ENCODE data around the gene CASP8. TPM values are rescaled to one million over a fixed set of nuclear protein-coding genes. Genes with fewer than 3 reads are reported as not detected.
A peak's percentile ranks its signal among the peaks of the same experiment; 100 is the strongest.

Gene CASP8
- total RNA-seq, 1 donor from 2014 or later = 2.1 TPM

DNA sequence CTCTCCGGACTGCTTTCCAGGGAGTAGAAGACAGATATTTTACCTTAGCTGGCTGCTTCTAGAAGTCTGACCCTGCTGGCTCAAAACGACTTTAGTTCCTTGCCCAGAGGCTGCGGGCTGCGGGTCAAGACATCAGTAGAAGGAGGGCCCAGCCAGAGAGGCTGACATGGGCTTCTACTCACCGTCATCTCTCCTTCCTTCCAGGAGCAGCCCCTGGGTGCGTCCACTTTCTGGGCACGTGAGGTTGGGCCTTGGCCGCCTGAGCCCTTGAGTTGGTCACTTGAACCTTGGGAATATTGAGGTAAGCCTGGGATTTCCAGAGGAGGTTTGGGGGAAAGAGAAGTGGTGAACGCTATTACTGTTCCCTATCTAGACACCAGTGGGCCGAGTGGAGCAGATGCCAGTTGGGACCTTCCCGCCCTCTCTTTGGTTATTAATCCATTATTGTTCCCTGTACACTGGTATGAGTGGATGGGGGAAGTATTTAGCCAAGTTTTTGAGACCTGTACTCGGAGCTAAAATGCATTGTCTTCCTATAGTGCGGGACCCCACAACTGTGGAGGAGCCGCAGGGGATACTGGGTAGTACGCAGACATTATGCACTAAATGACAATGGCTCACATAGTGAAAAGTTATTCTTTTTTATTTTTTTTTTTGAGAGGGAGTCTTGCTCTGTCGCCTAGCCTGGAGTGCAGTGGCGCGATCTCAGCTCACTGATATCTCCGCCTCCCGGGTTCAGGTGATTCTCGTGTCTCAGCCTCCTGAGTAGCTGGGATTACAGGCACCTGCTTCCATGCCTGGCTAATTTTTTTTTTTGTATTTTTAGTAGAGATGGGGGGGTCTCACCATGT, 26.3 kb upstream of the CASP8 start:
- Histone ChIP-seq H3F3A (ENCODE audit: low read depth) (no peaks in the 10 kb centered on the region), H2AFZ (replicated peaks) (peak overlapping the region; percentile 52), H3K9ac (no peak overlapping the region), H3K27ac (no peak overlapping the region), H3K9me3 (ENCODE audit: low read depth) (no peaks in the 10 kb centered on the region), H3K27me3 (peaks cover 4% of the 10 kb centered on the region), H3K79me2 (ENCODE audit: low read depth) (no peaks in the 10 kb centered on the region), H3K4me1 (no peaks in the 10 kb centered on the region), H3K4me3 (no peak overlapping the region), H3K4me2 (no peak overlapping the region), H3K36me3 (no peaks in the 10 kb centered on the region), H4K20me1 (ENCODE audit: low read depth) (no peaks in the 10 kb centered on the region)
- H3K36me3 Mint-ChIP-seq = no peaks in the 10 kb centered on the region
- TF ChIP-seq, protein P1, sequence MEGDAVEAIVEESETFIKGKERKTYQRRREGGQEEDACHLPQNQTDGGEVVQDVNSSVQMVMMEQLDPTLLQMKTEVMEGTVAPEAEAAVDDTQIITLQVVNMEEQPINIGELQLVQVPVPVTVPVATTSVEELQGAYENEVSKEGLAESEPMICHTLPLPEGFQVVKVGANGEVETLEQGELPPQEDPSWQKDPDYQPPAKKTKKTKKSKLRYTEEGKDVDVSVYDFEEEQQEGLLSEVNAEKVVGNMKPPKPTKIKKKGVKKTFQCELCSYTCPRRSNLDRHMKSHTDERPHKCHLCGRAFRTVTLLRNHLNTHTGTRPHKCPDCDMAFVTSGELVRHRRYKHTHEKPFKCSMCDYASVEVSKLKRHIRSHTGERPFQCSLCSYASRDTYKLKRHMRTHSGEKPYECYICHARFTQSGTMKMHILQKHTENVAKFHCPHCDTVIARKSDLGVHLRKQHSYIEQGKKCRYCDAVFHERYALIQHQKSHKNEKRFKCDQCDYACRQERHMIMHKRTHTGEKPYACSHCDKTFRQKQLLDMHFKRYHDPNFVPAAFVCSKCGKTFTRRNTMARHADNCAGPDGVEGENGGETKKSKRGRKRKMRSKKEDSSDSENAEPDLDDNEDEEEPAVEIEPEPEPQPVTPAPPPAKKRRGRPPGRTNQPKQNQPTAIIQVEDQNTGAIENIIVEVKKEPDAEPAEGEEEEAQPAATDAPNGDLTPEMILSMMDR (IDR thresholded peaks at IDR 0.05) = no peak
- no peak for TF ChIP-seq EZH2phosphoT487 (IDR thresholded peaks at IDR 0.05)
- no peak for TF ChIP-seq EZH2 (IDR thresholded peaks at IDR 0.05)
- no peak overlapping the region for H3K4me3 Mint-ChIP-seq
- peaks cover 2% of the 10 kb centered on the region for H3K4me1 Mint-ChIP-seq
- H3K27me3 Mint-ChIP-seq (ENCODE audit: insufficient read depth, low read depth) = peaks cover 3% of the 10 kb centered on the region
- no peaks in the 10 kb centered on the region for H3K9me3 Mint-ChIP-seq
- no peak overlapping the region for H3K27ac Mint-ChIP-seq
- no peak for DNase-seq (ENCODE audit: low spot score)

DNA sequence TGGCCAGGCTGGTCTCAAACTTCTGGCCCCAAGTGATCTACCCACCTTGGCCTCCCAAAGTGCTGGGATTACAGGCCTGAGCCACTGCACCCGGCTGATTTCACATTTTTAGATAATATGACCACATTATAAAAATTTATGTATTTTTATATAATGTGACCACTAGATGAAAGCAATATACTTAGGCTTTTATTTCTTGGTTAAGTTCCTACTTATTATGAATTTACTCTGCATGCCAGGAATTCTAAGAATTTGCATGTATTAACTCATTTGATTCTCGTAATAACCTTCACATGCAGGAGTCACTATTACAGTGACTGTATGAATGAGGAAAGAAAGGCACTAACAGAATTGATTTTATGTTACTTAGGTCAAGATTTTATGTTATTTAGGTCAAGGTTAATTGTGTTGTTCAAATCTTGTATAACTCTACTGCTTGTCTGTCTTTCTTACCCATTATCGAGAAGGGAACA, 25.6 kb upstream of the CASP8 start:
- Mint-ChIP-seq H3K4me1 (peaks cover 2% of the 10 kb centered on the region), H3K36me3 (no peaks in the 10 kb centered on the region), H3K4me3 (no peak overlapping the region), H3K9me3 (no peaks in the 10 kb centered on the region), H3K27ac (no peak overlapping the region), H3K27me3 (ENCODE audit: insufficient read depth, low read depth) (peaks cover 2% of the 10 kb centered on the region)
- Histone ChIP-seq H3F3A (ENCODE audit: low read depth) (no peaks in the 10 kb centered on the region), H3K27me3 (peaks cover 4% of the 10 kb centered on the region), H4K20me1 (ENCODE audit: low read depth) (no peaks in the 10 kb centered on the region), H3K9me3 (ENCODE audit: low read depth) (no peaks in the 10 kb centered on the region), H3K4me3 (no peak overlapping the region), H3K36me3 (no peaks in the 10 kb centered on the region), H3K9ac (no peak overlapping the region), H3K4me2 (no peak overlapping the region), H3K27ac (no peak overlapping the region), H3K79me2 (ENCODE audit: low read depth) (no peaks in the 10 kb centered on the region), H2AFZ (replicated peaks) (no peak overlapping the region), H3K4me1 (no peaks in the 10 kb centered on the region)
- no peak for TF ChIP-seq EZH2 (IDR thresholded peaks at IDR 0.05)
- no peak for TF ChIP-seq EZH2phosphoT487 (IDR thresholded peaks at IDR 0.05)
- no peak for DNase-seq (ENCODE audit: low spot score)

DNA sequence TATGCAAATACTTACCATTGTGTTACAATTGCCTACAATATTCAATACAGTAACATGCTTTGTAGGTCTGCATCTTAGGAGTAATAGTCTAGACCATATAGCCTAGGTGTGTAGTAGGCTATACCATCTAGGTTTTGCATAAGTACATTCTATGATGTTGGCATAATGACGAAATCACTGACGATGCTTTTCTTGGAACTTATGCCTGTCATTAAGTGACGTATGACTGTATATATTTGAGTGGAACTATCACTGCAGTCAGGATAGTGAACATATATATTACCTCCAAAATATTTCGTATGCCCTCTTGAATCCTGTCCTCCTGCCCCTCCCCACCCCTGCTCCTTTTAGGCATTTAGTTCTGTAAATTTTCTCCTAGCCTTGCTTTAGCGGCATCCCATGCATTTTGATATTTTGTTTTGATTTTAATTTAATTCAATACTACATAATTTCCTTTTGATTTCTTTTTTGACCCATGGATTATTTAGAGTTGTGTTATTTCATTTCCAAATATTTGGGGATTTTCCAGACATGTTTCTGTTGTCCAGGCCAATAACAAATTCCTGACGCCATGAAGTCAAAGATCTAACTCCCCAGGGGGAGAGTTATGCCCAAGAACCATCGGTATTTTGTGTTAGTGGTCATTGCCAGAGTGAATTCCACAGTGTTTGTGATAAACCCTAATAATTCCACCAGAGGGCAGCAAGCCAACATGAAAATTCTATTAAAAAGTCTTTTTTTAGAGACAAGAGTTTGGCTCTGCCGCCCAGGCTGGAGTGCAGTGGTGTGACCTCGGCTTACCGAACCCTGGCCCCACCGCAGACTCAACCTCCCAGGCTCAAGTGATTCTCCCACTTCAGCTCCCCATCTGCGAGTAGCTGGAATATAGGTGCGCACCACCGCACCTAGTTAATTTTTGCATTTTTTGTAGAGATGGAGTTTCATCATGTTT, 24.2 kb upstream of the CASP8 start:
- H3K4me1 Mint-ChIP-seq = peaks cover 2% of the 10 kb centered on the region

More for the DNA sequence above, 24.2 kb upstream of the CASP8 start:
- Mint-ChIP-seq H3K27me3 (ENCODE audit: insufficient read depth, low read depth) (no peaks in the 10 kb centered on the region), H3K27ac (no peak overlapping the region), H3K9me3 (no peaks in the 10 kb centered on the region), H3K4me3 (no peak overlapping the region), H3K36me3 (no peaks in the 10 kb centered on the region)
- no peaks in the 10 kb centered on the region for H3K27me3 ChIP-seq
- no peak overlapping the region for H3K9ac ChIP-seq
- no peak for TF ChIP-seq EZH2phosphoT487 (IDR thresholded peaks at IDR 0.05)
- TF ChIP-seq, protein P1 (IDR thresholded peaks at IDR 0.05) = peak; percentile 71
- TF ChIP-seq EZH2 (IDR thresholded peaks at IDR 0.05) = no peak
- H3F3A ChIP-seq (ENCODE audit: low read depth) = no peaks in the 10 kb centered on the region
- H3K27ac ChIP-seq = no peak overlapping the region
- H3K4me1 ChIP-seq = no peaks in the 10 kb centered on the region
- no peaks in the 10 kb centered on the region for H4K20me1 ChIP-seq (ENCODE audit: low read depth)
- no peak overlapping the region for H3K4me3 ChIP-seq
- no peaks in the 10 kb centered on the region for H3K36me3 ChIP-seq
- no peaks in the 10 kb centered on the region for H3K79me2 ChIP-seq (ENCODE audit: low read depth)
- H3K4me2 ChIP-seq = no peak overlapping the region
- peak; percentile 77 for DNase-seq (ENCODE audit: low spot score)
- no peaks in the 10 kb centered on the region for H3K9me3 ChIP-seq (ENCODE audit: low read depth)
- peak overlapping the region; percentile 39 for H2AFZ ChIP-seq (replicated peaks)
